A549 (cell line): ENCODE data around the gene KRT77. TPM values are rescaled to one million over a fixed set of nuclear protein-coding genes. Genes with fewer than 3 reads are reported as not detected.

Experiments used
- ATAC-seq, 2 experiments: fragments of 200-7000 bp in 1 of 2; fragments of >200 bp in 1 of 2; cut with Nextera tagmentation in 1 of 2; cut with Tn5 transposase in 1 of 2; 3 replicates each; pipeline versions ENCODE4 v1.8.0 to v1.9.1; 2018 to 2020; ENCODE audit warnings: mild to moderate bottlenecking in 1 of 2, moderate library complexity in 1 of 2
- CTCF ChIA-PET: fragments of 300-600 bp; sonication (Branson Sonifier 250); formaldehyde crosslinking; extraction: SDS; loops from one replicate; lab custom pipeline; 2021; ENCODE audit warnings: antibody characterized with exemption, inconsistent platforms; lab: Yijun Ruan, JAX
- POLR2A ChIA-PET: fragments of 350-600 bp; formaldehyde crosslinking; extraction: SDS; loops from one replicate; lab custom pipeline; 2021; ENCODE audit warnings: antibody characterized with exemption, inconsistent platforms; lab: Yijun Ruan, JAX
- DNase-seq, 2 experiments: peaks; one replicate each; pipeline versions ENCODE4 v3.0.0 to v3.0.0-alpha.2; 2011 to 2016; ENCODE audit warnings: low read depth in 1 of 2, low spot score in 1 of 2
- FAIRE-seq: peaks from 2 replicates; lab custom pipeline; 2011; peaks lifted over from hg19 to GRCh38; lab: Jason Lieb, UNC
- H3K27ac ChIP-seq, 2 experiments: fragments of >200 bp; sonication (Bioruptor Twin); formaldehyde crosslinking; 3 replicates each; pipeline ENCODE4 v1.5.1; 2016 to 2017
- H3K4me1 ChIP-seq: fragments of >200 bp; sonication (Bioruptor Twin); formaldehyde crosslinking; 3 replicates; pipeline ENCODE4 v1.6.1; 2016
- H3K4me2 ChIP-seq: fragments of >200 bp; sonication (Bioruptor Twin); formaldehyde crosslinking; 3 replicates; pipeline ENCODE4 v1.6.1; 2016
- H3K4me3 ChIP-seq: fragments of >200 bp; sonication (Bioruptor Twin); formaldehyde crosslinking; 3 replicates; pipeline ENCODE4 v1.5.1; 2016
- H3K9me3 ChIP-seq: fragments of >200 bp; sonication (Bioruptor Twin); formaldehyde crosslinking; 3 replicates; pipeline ENCODE4 v1.6.1; 2016
- BHLHE40 ChIP-seq: IDR thresholded peaks from 2 replicates; pipeline ENCODE4 v1.6.1; 2012; ENCODE audit warnings: low read depth, low read length, inconsistent platforms
- CBX2 ChIP-seq: fragments of 200-600 bp; sonication (generic); IDR thresholded peaks from 2 replicates; pipeline ENCODE4 v1.6.1; 2016; ENCODE audit warnings: low read depth, mild to moderate bottlenecking, borderline replicate concordance
- EP300 ChIP-seq, 2 experiments: fragments of >200 bp; sonication (Bioruptor Twin); formaldehyde crosslinking; IDR thresholded peaks; 2 replicates in 1 of 2; 3 replicates in 1 of 2; pipeline ENCODE4 v1.6.1; 2016 to 2017
- FOSB ChIP-seq: fragments of 250-450 bp; sonication (Bioruptor Pico); IDR thresholded peaks from 2 replicates; pipeline ENCODE4 v1.5.0; 2020; ENCODE audit warnings: mild to moderate bottlenecking, moderate library complexity
- FOXS1 ChIP-seq: fragments of 250-450 bp; sonication (Bioruptor Pico); IDR thresholded peaks from 2 replicates; pipeline ENCODE4 v1.5.0; 2020; ENCODE audit warnings: mild to moderate bottlenecking, moderate library complexity
- GATA3 ChIP-seq: IDR thresholded peaks from 2 replicates; pipeline ENCODE4 v1.6.1; 2012; ENCODE audit warnings: borderline replicate concordance
- HDAC2 ChIP-seq: fragments of 200-600 bp; sonication (generic); IDR thresholded peaks from 2 replicates; pipeline ENCODE4 v1.6.1; 2016
- HES2 ChIP-seq: fragments of >200 bp; sonication (Bioruptor Twin); formaldehyde crosslinking; IDR thresholded peaks from 2 replicates; pipeline ENCODE4 v1.6.1; 2016
- HEYL ChIP-seq: fragments of 250-450 bp; sonication (Bioruptor Pico); IDR thresholded peaks from 2 replicates; pipeline ENCODE4 v1.8.0; 2021; ENCODE audit warnings: mild to moderate bottlenecking, moderate library complexity
- HMGXB4 ChIP-seq: fragments of 250-450 bp; sonication (Bioruptor Pico); IDR thresholded peaks from 2 replicates; pipeline ENCODE4 v1.5.0; 2021; ENCODE audit warnings: mild to moderate bottlenecking, moderate library complexity, borderline replicate concordance
- HOXB13 ChIP-seq: fragments of 250-450 bp; sonication (Bioruptor Pico); IDR thresholded peaks from 2 replicates; pipeline ENCODE4 v1.5.0; 2020; ENCODE audit warnings: low read depth, mild to moderate bottlenecking, moderate library complexity
- MAFK ChIP-seq: fragments of 450-650 bp; IDR thresholded peaks from 2 replicates; pipeline ENCODE4 v1.6.1; 2014; ENCODE audit not compliant: partially characterized antibody
- MAZ ChIP-seq: fragments of 150-350 bp; IDR thresholded peaks from 2 replicates; pipeline ENCODE4 v1.6.1; 2014; ENCODE audit warnings: antibody characterized with exemption, low read depth, low read length, borderline replicate concordance
- MYC ChIP-seq: IDR thresholded peaks from 2 replicates; pipeline ENCODE4 v1.6.1; 2012; ENCODE audit warnings: mild to moderate bottlenecking, inconsistent platforms, low read length, improper control_type of control experiment, borderline replicate concordance
- NFE2L2 ChIP-seq: fragments of 150-350 bp; conservative IDR thresholded peaks from 2 replicates; pipeline ENCODE4 v1.6.1; 2014; ENCODE audit warnings: low read length
- PBX3 ChIP-seq: IDR thresholded peaks from 2 replicates; pipeline ENCODE4 v1.6.1; 2012
- PHF8 ChIP-seq: fragments of 200-600 bp; sonication (generic); IDR thresholded peaks from 2 replicates; pipeline ENCODE4 v1.6.1; 2016; ENCODE audit warnings: low read depth, mild to moderate bottlenecking, antibody characterized with exemption, moderate library complexity, borderline replicate concordance
- POLR2AphosphoS2 ChIP-seq: conservative IDR thresholded peaks from 2 replicates; pipeline ENCODE4 v1.6.1; 2012; ENCODE audit warnings: low read length, improper control_type of control experiment, inconsistent platforms
- RAD21 ChIP-seq, 2 experiments: fragments of >200 bp in 1 of 2; sonication (Bioruptor Twin) in 1 of 2; formaldehyde crosslinking in 1 of 2; IDR thresholded peaks in 1 of 2; conservative IDR thresholded peaks in 1 of 2; 2 replicates in 1 of 2; 3 replicates in 1 of 2; pipeline ENCODE4 v1.6.1; 2012 to 2018; ENCODE audit warnings: inconsistent platforms in 1 of 2
- RARB ChIP-seq: fragments of 250-450 bp; sonication (Bioruptor Pico); IDR thresholded peaks from 2 replicates; pipeline ENCODE4 v1.8.0; 2021; ENCODE audit warnings: mild to moderate bottlenecking, moderate library complexity
- RCOR1 ChIP-seq: fragments of 150-350 bp; IDR thresholded peaks from 2 replicates; pipeline ENCODE4 v1.6.1; 2014; ENCODE audit warnings: antibody characterized with exemption, low read length, low read depth
- SMC3 ChIP-seq: fragments of >200 bp; sonication (Bioruptor Twin); formaldehyde crosslinking; IDR thresholded peaks from 3 replicates; pipeline ENCODE4 v1.6.1; 2018; ENCODE audit warnings: inconsistent platforms
- TP53 ChIP-seq: fragments of 250-450 bp; sonication (Bioruptor Pico); IDR thresholded peaks from 2 replicates; pipeline ENCODE4 v1.5.0; 2021; ENCODE audit warnings: mild to moderate bottlenecking, moderate library complexity
- USF2 ChIP-seq: fragments of 450-650 bp; IDR thresholded peaks from 2 replicates; pipeline ENCODE4 v1.6.1; 2014; ENCODE audit warnings: antibody characterized with exemption
- ZFP36 ChIP-seq: fragments of 450-650 bp; IDR thresholded peaks from 2 replicates; pipeline ENCODE4 v1.6.1; 2014; ENCODE audit warnings: borderline replicate concordance; ENCODE audit not compliant: partially characterized antibody
- ZSCAN20 ChIP-seq: fragments of 250-450 bp; sonication (Bioruptor Pico); IDR thresholded peaks from 2 replicates; pipeline ENCODE4 v1.8.0; 2022; ENCODE audit warnings: mild to moderate bottlenecking, moderate library complexity
- WGBS: methylation state at CpG from one replicate; pipeline ENCODE4 v1.1.6; 2017; ENCODE audit errors: missing lambda C conversion rate; 5-methylcytosine and 5-hydroxymethylcytosine counted together
- polyA plus RNA-seq, 4 experiments: library from polyadenylated mRNA; depleted of rRNA in 3 of 4; stranded (reverse); fragments of >200 nt; fragmentation: RNase III in 1 of 4; extraction: RNeasy Plus Mini Kit Qiagen cat#74134 plus additional on column Dnase treatment in 1 of 4; gene quantifications; 2 replicates in 3 of 4; 3 replicates in 1 of 4; pipeline ENCODE4 v1.2.3, GENCODE V29; 2011 to 2017

KRT77 gene
- polyA plus RNA-seq, 2 of the 4 experiments (the other 2 are of a cell fraction), result 0.03 TPM; not detected in 1

GRCh38 chr12:52651726-52652261, 51.5 kb downstream of the KRT77 start, which contains the start of gene KRT2:
TSS of gene KRT2 (minus strand) at chr12:52652211. CDS start at chr12:52652142, 69 bp downstream.
- ATAC-seq (no peak), FAIRE-seq (no peak), DNase-seq (no peak)
- CTCF ChIA-PET, result interaction anchor here (0.9 to 1.0 kb wide), 2 partner anchors 69 to 232 kb away, joined by 3 to 4 read pairs; no protein-coding TSS in a partner anchor
- POLR2A ChIA-PET, result no interaction called here
- TF ChIP-seq ZSCAN20 (CRISPR knock-in tag) (no peak), RARB (no peak), RCOR1 (no peak), HOXB13 (CRISPR knock-in tag) (no peak), RAD21 (conservative IDR thresholded peaks at IDR 0.05 in 1 of 2, IDR thresholded peaks at IDR 0.05 in 1 of 2) (no peak), USF2 (no peak), HES2 (no peak), FOXS1 (CRISPR knock-in tag) (no peak), NFE2L2 (no peak)
- no peak within 1 kb of the TSS for H3K27ac ChIP-seq
- H3K9me3 ChIP-seq, result no peaks in the 10 kb centered on the region
- no peaks in the 10 kb centered on the region for H3K4me1 ChIP-seq
- no peak within 1 kb of the TSS for H3K4me3 ChIP-seq
- no peak within 1 kb of the TSS for H3K4me2 ChIP-seq
- WGBS, result 82% methylated on average over 13 of the region's 16 CpGs

- no peaks in the 10 kb centered on the region for H3K4me1 ChIP-seq
- POLR2A ChIA-PET, result no interaction called here
- no peaks in the 10 kb centered on the region for H3K9me3 ChIP-seq
- 61% methylated on average over 12 of the region's 12 CpGs for WGBS
- DNase-seq, result no peak
- no peak for FAIRE-seq
- TF ChIP-seq PBX3 (no peak), POLR2AphosphoS2 (no peak), TP53 (CRISPR knock-in tag) (no peak)
- TF ChIP-seq, all 56 proteins: peak for 0
- Histone ChIP-seq H3K4me2 (no peak overlapping the region), H3K27ac (no peak overlapping the region), H3K4me3 (no peak overlapping the region)
- ATAC-seq, result peak in 1 of 2 experiments; percentile 54; a peak in 3 of 6 replicates
- CTCF ChIA-PET, result interaction anchor here (1.5 kb wide), 1 partner anchor 215 kb away, joined by 3 read pairs; no protein-coding TSS in a partner anchor
These were observed 52.7 kb downstream of the KRT77 start for GRCh38 chr12:52650520-52651081.

- ATAC-seq, result no peak; a peak in 1 of 6 replicates
These were observed 54.3 kb downstream of the KRT77 start for GRCh38 chr12:52649066-52649465.

GRCh38 chr12:52648012-52648550, 55.2 kb downstream of the KRT77 start:
- Histone ChIP-seq H3K4me2 (no peak overlapping the region), H3K4me1 (no peaks in the 10 kb centered on the region), H3K27ac (no peak overlapping the region), H3K4me3 (no peak overlapping the region), H3K9me3 (no peaks in the 10 kb centered on the region)
- ATAC-seq (no peak), DNase-seq (no peak), FAIRE-seq (no peak)
- CTCF ChIA-PET, result interaction anchor here (1.0 to 1.8 kb wide), 4 partner anchors 14 to 223 kb away, joined by 3 to 6 read pairs (median 4); no protein-coding TSS in a partner anchor
- 92% methylated on average over 8 of the region's 8 CpGs for WGBS
- POLR2A ChIA-PET, result no interaction called here
- TF ChIP-seq EP300 (IDR thresholded peaks at IDR 0.05) (no peak), POLR2AphosphoS2 (no peak), PHF8 (no peak), BHLHE40 (no peak), MYC (no peak), FOXS1 (CRISPR knock-in tag) (no peak), ZFP36 (no peak), FOSB (CRISPR knock-in tag) (no peak), GATA3 (no peak), NFE2L2 (no peak), HMGXB4 (CRISPR knock-in tag) (no peak), HDAC2 (no peak), MAZ (no peak), CBX2 (no peak), ZSCAN20 (CRISPR knock-in tag) (no peak), SMC3 (no peak), MAFK (no peak)

More at GRCh38 chr12:52649066-52649465, 54.3 kb downstream of the KRT77 start:
- Histone ChIP-seq H3K9me3 (no peaks in the 10 kb centered on the region), H3K27ac (no peak overlapping the region), H3K4me1 (no peaks in the 10 kb centered on the region), H3K4me2 (no peak overlapping the region), H3K4me3 (no peak overlapping the region)
- POLR2A ChIA-PET, result no interaction called here
- no peak for FAIRE-seq
- CTCF ChIA-PET, result interaction anchor here (0.9 to 1.8 kb wide), 3 partner anchors 19 to 217 kb away, joined by 3 to 5 read pairs (median 3); no protein-coding TSS in a partner anchor
- WGBS, result 28% methylated on average over 6 of the region's 6 CpGs
- DNase-seq, result no peak
- no peak for TF ChIP-seq HEYL (CRISPR knock-in tag)
